GM23338 (cell line): Measurements from ENCODE around the gene YAP1. TPM values are rescaled to one million over a fixed set of nuclear protein-coding genes. Genes with fewer than 3 reads are reported as not detected.

ENCODE experiments used
- ATAC-seq: fragments of 200-7000 bp; cut with Tn5 transposase; 3 replicates; pipeline ENCODE4 v1.9.1; 2020
- DNase-seq: peaks from one replicate; pipeline ENCODE4 v3.0.0-alpha.2; 2015; ENCODE audit warnings: low spot score
- H2AFZ ChIP-seq: fragments of 200-600 bp; sonication (generic); 2 replicates; pipeline ENCODE4 v1.8.0; 2016; ENCODE audit warnings: antibody characterized with exemption, mild to moderate bottlenecking, moderate library complexity
- H3F3A ChIP-seq: fragments of 200-600 bp; sonication (generic); replicated peaks from 2 replicates; pipeline ENCODE4 v1.8.0; 2017; ENCODE audit warnings: antibody characterized with exemption, mixed run types, low read depth
- H3K27ac ChIP-seq: fragments of 200-600 bp; sonication (generic); 2 replicates; pipeline ENCODE4 v1.6.1; 2016; ENCODE audit warnings: low read depth
- H3K27me3 ChIP-seq: fragments of 200-600 bp; sonication (generic); 2 replicates; pipeline ENCODE4 v1.8.0; 2016; ENCODE audit warnings: mild to moderate bottlenecking, mixed run types, moderate library complexity; ENCODE audit not compliant: insufficient read depth
- H3K36me3 ChIP-seq: fragments of 200-600 bp; sonication (generic); 2 replicates; pipeline ENCODE4 v1.8.0; 2016; ENCODE audit warnings: mild to moderate bottlenecking; ENCODE audit not compliant: insufficient read depth
- H3K4me1 ChIP-seq: fragments of 200-600 bp; sonication (generic); 2 replicates; pipeline ENCODE4 v1.8.0; 2016; ENCODE audit warnings: mild to moderate bottlenecking, moderate library complexity; ENCODE audit not compliant: insufficient read depth
- H3K4me2 ChIP-seq: fragments of 200-600 bp; sonication (generic); 2 replicates; pipeline ENCODE4 v1.7.1; 2017; ENCODE audit warnings: mixed run types
- H3K4me3 ChIP-seq: fragments of 200-600 bp; sonication (generic); 2 replicates; pipeline ENCODE4 v1.6.1; 2016; ENCODE audit warnings: mixed run types
- H3K79me2 ChIP-seq: fragments of 200-600 bp; sonication (generic); replicated peaks from 2 replicates; pipeline ENCODE4 v1.8.0; 2017; ENCODE audit warnings: mild to moderate bottlenecking; ENCODE audit not compliant: insufficient read depth
- H3K9me2 ChIP-seq: fragments of 200-600 bp; sonication (generic); 2 replicates; pipeline ENCODE4 v1.8.0; 2017; ENCODE audit not compliant: insufficient read depth
- H4K20me1 ChIP-seq: fragments of 200-600 bp; sonication (generic); replicated peaks from 2 replicates; pipeline ENCODE4 v1.8.0; 2017; ENCODE audit warnings: mild to moderate bottlenecking; ENCODE audit not compliant: insufficient read depth
- H3K27ac Mint-ChIP-seq: 2 replicates; pipeline ENCODE4 v1.8.0; 2020; ENCODE audit warnings: inconsistent platforms, mild to moderate bottlenecking, moderate library complexity, mixed read lengths
- H3K27me3 Mint-ChIP-seq: 3 replicates; pipeline ENCODE4 v1.8.0; 2022; ENCODE audit warnings: low read depth, mild to moderate bottlenecking, moderate library complexity, mixed read lengths, inconsistent platforms; ENCODE audit not compliant: insufficient read depth, poor library complexity
- H3K36me3 Mint-ChIP-seq: 3 replicates; pipeline ENCODE4 v1.8.0; 2021; ENCODE audit warnings: low read depth, mild to moderate bottlenecking, inconsistent platforms, moderate library complexity, mixed read lengths
- H3K4me1 Mint-ChIP-seq: 3 replicates; pipeline ENCODE4 v1.8.0; 2020; ENCODE audit warnings: mild to moderate bottlenecking, inconsistent platforms, mixed read lengths
- H3K4me3 Mint-ChIP-seq: 3 replicates; pipeline ENCODE4 v1.8.0; 2021; ENCODE audit warnings: moderate library complexity, mild to moderate bottlenecking, inconsistent platforms, mixed read lengths
- H3K9me3 Mint-ChIP-seq: 3 replicates; pipeline ENCODE4 v1.8.0; 2020; ENCODE audit warnings: moderate library complexity, mild to moderate bottlenecking, inconsistent platforms, mixed read lengths
- ETS1 ChIP-seq: IDR thresholded peaks from 2 replicates; pipeline ENCODE4 v1.6.1; 2016; ENCODE audit warnings: antibody characterized with exemption
- POLR2AphosphoS5 ChIP-seq: IDR thresholded peaks from 2 replicates; pipeline ENCODE4 v1.6.1; 2016; ENCODE audit warnings: antibody characterized with exemption, low read depth
- STAT1 ChIP-seq: IDR thresholded peaks from one replicate; pipeline ENCODE4 v1.6.1; 2016; ENCODE audit warnings: antibody characterized with exemption; ENCODE audit not compliant: unreplicated experiment
- ZNF114 ChIP-seq: fragments of 250-450 bp; sonication (Bioruptor Pico); IDR thresholded peaks from 2 replicates; pipeline ENCODE4 v1.5.0; 2020; ENCODE audit warnings: mild to moderate bottlenecking, moderate library complexity
- polyA plus RNA-seq: library from polyadenylated mRNA; unstranded; fragments of >200 nt; fragmentation: Nextera tagmentation; extraction: Ambion mirVana; gene quantifications from 2 replicates; pipeline ENCODE4 v1.2.1, GENCODE V29; 2016
- total RNA-seq: library from RNA; depleted of rRNA; stranded (reverse); fragments of >200 nt; shearing (Covaris generic); gene quantifications from 2 replicates; pipeline ENCODE4 v1.2.3, GENCODE V29; 2014
- TF ChIP-seq, protein P1 (sequence below): fragments of 250-450 bp; sonication (Bioruptor Pico); IDR thresholded peaks from 2 replicates; pipeline ENCODE4 v1.5.0; 2020; ENCODE audit warnings: mild to moderate bottlenecking, moderate library complexity

The YAP1 gene
- total and polyA plus RNA-seq, 2 experiments from 2014 or later = 17.2 to 155 TPM

GRCh38 chr11:102276362-102276761, 166.1 kb downstream of the YAP1 start:
- no peaks in the 10 kb centered on the region for H3F3A ChIP-seq
- H3K4me3 ChIP-seq = no peak overlapping the region
- H3K79me2 ChIP-seq = no peaks in the 10 kb centered on the region
- Mint-ChIP-seq H3K27me3 (no peaks in the 10 kb centered on the region), H3K9me3 (peaks cover 4% of the 10 kb centered on the region; the same call in 1 of the 3 replicates), H3K4me3 (no peak overlapping the region), H3K4me1 (peaks cover 31% of the 10 kb centered on the region), H3K27ac (no peak overlapping the region), H3K36me3 (no peaks in the 10 kb centered on the region; the same call in 2 of the 3 replicates)
- no peaks in the 10 kb centered on the region for H3K27me3 ChIP-seq
- H3K4me1 ChIP-seq = peaks cover 25% of the 10 kb centered on the region
- DNase-seq = no peak
- no peak overlapping the region; the same call in 1 of the 2 replicates for H2AFZ ChIP-seq
- H3K27ac ChIP-seq = no peak overlapping the region
- no peak for ATAC-seq
- H3K36me3 ChIP-seq = no peaks in the 10 kb centered on the region
- H3K4me2 ChIP-seq = no peak overlapping the region
- H4K20me1 ChIP-seq = no peaks in the 10 kb centered on the region
- no peak for TF ChIP-seq POLR2AphosphoS5
- TF ChIP-seq, protein P1, sequence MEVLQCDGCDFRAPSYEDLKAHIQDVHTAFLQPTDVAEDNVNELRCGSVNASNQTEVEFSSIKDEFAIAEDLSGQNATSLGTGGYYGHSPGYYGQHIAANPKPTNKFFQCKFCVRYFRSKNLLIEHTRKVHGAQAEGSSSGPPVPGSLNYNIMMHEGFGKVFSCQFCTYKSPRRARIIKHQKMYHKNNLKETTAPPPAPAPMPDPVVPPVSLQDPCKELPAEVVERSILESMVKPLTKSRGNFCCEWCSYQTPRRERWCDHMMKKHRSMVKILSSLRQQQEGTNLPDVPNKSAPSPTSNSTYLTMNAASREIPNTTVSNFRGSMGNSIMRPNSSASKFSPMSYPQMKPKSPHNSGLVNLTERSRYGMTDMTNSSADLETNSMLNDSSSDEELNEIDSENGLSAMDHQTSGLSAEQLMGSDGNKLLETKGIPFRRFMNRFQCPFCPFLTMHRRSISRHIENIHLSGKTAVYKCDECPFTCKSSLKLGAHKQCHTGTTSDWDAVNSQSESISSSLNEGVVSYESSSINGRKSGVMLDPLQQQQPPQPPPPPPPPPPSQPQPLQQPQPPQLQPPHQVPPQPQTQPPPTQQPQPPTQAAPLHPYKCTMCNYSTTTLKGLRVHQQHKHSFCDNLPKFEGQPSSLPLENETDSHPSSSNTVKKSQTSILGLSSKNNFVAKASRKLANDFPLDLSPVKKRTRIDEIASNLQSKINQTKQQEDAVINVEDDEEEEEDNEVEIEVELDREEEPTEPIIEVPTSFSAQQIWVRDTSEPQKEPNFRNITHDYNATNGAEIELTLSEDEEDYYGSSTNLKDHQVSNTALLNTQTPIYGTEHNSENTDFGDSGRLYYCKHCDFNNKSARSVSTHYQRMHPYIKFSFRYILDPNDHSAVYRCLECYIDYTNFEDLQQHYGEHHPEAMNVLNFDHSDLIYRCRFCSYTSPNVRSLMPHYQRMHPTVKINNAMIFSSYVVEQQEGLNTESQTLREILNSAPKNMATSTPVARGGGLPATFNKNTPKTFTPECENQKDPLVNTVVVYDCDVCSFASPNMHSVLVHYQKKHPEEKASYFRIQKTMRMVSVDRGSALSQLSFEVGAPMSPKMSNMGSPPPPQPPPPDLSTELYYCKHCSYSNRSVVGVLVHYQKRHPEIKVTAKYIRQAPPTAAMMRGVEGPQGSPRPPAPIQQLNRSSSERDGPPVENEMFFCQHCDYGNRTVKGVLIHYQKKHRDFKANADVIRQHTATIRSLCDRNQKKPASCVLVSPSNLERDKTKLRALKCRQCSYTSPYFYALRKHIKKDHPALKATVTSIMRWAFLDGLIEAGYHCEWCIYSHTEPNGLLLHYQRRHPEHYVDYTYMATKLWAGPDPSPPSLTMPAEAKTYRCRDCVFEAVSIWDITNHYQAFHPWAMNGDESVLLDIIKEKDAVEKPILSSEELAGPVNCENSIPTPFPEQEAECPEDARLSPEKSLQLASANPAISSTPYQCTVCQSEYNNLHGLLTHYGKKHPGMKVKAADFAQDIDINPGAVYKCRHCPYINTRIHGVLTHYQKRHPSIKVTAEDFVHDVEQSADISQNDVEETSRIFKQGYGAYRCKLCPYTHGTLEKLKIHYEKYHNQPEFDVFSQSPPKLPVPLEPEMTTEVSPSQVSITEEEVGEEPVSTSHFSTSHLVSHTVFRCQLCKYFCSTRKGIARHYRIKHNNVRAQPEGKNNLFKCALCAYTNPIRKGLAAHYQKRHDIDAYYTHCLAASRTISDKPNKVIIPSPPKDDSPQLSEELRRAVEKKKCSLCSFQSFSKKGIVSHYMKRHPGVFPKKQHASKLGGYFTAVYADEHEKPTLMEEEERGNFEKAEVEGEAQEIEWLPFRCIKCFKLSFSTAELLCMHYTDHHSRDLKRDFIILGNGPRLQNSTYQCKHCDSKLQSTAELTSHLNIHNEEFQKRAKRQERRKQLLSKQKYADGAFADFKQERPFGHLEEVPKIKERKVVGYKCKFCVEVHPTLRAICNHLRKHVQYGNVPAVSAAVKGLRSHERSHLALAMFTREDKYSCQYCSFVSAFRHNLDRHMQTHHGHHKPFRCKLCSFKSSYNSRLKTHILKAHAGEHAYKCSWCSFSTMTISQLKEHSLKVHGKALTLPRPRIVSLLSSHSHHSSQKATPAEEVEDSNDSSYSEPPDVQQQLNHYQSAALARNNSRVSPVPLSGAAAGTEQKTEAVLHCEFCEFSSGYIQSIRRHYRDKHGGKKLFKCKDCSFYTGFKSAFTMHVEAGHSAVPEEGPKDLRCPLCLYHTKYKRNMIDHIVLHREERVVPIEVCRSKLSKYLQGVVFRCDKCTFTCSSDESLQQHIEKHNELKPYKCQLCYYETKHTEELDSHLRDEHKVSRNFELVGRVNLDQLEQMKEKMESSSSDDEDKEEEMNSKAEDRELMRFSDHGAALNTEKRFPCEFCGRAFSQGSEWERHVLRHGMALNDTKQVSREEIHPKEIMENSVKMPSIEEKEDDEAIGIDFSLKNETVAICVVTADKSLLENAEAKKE (CRISPR knock-in tag) = no peak
- H3K9me2 ChIP-seq = no peaks in the 10 kb centered on the region

DNA sequence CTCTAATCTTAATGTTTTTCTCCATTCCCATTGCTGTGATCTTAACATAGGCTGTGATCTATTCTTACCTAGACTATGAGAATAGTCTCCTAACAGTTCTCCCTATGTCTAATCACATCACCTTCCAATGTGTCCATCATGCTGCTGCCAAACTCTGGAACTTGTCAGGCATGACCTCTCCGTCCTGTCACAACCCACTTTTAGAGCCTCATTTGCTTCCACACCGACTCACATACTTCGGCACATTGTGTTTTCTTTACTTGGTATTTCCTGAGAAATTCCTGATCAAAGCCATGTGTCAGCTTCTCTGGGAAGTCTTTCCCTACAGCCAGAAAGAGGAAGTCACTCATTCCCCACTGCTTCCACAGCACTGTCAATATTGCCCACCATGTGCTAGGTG, 166.5 kb downstream of the YAP1 start:
- Histone ChIP-seq H3K4me3 (no peak overlapping the region), H3K36me3 (no peaks in the 10 kb centered on the region), H3K4me2 (no peak overlapping the region), H3K27me3 (no peaks in the 10 kb centered on the region), H2AFZ (no peak overlapping the region; the same call in 1 of the 2 replicates), H3K79me2 (no peaks in the 10 kb centered on the region), H3F3A (0 out of 2 replicates have a peak, but pooled peaks cover 2% of the 10 kb centered on the region), H3K4me1 (peaks cover 25% of the 10 kb centered on the region), H4K20me1 (no peaks in the 10 kb centered on the region), H3K9me2 (no peaks in the 10 kb centered on the region), H3K27ac (no peak overlapping the region)
- Mint-ChIP-seq H3K9me3 (peaks cover 4% of the 10 kb centered on the region; the same call in 1 of the 3 replicates), H3K4me1 (peaks cover 31% of the 10 kb centered on the region), H3K27ac (no peak overlapping the region), H3K27me3 (no peaks in the 10 kb centered on the region), H3K4me3 (no peak overlapping the region), H3K36me3 (no peaks in the 10 kb centered on the region; the same call in 2 of the 3 replicates)
- DNase-seq (no peak), ATAC-seq (no peak)
- TF ChIP-seq STAT1 (no peak), ZNF114 (no peak), ETS1 (no peak), POLR2AphosphoS5 (no peak)
- TF ChIP-seq, protein P1 (CRISPR knock-in tag) = no peak
